Activated naive CD4-positive, alpha-beta T cell treated with anti-CD3 and anti-CD28 coated beads, Interleukin-2, amount 50 U/mL, for 16 hours (primary cell): ENCODE data around the gene DND1.
A peak's percentile ranks its signal among the peaks of the same experiment; 100 is the strongest.
"Not testable (repeated sequence)": the region's sequence is repeated elsewhere in the genome, so short reads cannot be mapped to it uniquely, and the experiment has no call there.

Source experiments
- DNase-seq: peaks from one replicate; pipeline ENCODE4 v3.0.0-alpha.2; 2020

DND1 gene

DNA sequence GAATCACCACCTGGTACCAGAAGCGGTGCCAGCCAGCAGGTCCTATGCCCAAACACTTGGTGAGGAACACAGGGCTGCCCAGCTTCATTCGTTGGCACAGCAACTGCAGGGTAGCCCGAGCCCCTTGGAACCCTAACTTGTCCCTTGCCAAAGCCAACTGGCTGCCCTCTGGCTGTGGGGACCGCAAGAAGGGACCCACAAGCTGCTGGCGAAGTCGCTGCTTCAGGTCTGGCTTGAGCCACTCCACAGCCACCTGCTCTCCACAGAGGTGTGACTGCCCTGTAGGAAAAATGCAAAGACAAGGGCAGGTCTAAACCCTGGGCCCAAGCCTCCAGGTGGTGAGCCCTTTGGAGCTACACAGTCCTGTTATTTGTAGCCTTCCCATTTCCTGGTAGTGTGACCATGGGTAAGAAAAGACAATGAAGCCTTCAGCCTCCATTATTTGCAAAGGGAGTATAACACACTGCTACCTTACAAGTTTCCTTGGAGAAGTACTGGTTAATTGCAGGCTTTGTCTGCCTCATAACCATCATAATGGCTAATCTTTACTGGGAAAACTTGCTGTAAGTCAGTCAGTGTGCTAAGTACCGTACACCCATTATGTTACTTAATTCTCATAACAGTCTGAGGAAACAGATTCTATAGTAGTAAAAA lies 1.8 kb downstream of the DND1 start:
- no peak for DNase-seq

DNA sequence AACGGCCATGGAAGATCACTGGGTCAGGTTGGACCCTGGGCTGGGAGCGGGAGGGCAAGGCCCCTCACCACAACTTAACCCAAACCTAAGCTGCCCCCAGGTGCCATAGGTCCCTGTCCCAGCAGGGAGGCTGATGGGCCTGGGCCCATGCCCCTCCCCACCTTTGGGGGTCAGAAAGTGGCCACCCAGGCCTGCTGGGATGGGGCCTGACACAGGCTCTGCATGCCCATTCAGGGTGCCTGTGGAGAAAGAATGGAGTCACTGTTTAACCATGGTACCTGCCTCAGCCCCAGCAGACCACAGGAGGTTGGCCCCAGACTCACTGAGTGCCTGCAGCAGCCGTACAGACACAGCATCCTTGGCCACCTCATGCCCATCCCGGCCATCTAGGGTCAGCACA lies 2.3 kb downstream of the DND1 start:
- not testable (repeated sequence) for DNase-seq

- DNase-seq: peak; percentile 97
These were observed 8.8 kb downstream of the DND1 start, which contains the start of gene WDR55 for GRCh38 chr5:140664359-140665119. Gene WDR55 (plus strand): TSS chr5:140664904. CDS start chr5:140664913, 9 bp downstream.

- no peak for DNase-seq
These were observed 9.4 kb downstream of the DND1 start for GRCh38 chr5:140664030-140664358.

DNA sequence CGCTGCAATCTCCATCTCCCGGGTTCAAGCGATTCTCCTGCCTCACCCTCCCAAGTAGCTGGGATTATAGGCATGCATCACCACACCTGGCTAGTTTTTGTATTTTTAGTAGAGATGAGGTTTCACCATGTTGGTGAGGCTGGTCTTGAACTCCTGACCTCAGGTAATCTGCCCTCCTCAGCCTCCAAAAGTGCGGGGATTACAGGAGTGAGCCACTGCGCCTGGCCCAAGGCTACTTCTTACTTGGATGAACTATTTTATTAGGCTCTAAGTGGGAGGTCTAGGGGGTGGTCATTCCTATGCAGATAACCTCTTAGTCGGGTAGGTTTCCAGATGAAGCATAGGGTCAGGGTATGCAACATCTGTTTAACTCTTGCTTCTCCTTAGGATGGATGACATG lies 13.0 kb downstream of the DND1 start:
- DNase-seq: not testable (repeated sequence)

DNA sequence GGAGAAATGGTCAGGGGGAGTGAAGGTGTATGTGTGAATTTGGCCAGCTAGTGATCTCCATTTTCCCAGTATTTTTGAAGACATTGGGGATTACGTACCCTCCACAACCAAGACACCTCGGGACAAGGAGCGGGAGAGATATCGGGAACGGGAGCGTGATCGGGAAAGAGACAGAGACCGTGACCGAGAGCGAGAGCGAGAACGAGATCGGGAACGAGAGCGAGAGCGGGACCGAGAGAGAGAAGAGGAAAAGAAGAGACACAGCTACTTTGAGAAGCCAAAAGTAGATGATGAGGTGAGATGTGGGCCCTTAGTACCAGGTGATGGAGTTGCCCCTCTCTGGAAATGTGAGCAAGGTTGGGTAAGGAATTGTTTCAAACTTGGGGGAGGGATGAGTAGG lies 14.5 kb downstream of the DND1 start:
- DNase-seq: no peak

GRCh38 chr5:140647042-140647419 lies 26.3 kb downstream of the DND1 start:
- DNase-seq: no peak

- no peak for DNase-seq
These were observed 30.7 kb downstream of the DND1 start for GRCh38 chr5:140642718-140643117.

- DNase-seq: no peak
These were observed 31.7 kb downstream of the DND1 start for GRCh38 chr5:140641716-140642115.

DNA sequence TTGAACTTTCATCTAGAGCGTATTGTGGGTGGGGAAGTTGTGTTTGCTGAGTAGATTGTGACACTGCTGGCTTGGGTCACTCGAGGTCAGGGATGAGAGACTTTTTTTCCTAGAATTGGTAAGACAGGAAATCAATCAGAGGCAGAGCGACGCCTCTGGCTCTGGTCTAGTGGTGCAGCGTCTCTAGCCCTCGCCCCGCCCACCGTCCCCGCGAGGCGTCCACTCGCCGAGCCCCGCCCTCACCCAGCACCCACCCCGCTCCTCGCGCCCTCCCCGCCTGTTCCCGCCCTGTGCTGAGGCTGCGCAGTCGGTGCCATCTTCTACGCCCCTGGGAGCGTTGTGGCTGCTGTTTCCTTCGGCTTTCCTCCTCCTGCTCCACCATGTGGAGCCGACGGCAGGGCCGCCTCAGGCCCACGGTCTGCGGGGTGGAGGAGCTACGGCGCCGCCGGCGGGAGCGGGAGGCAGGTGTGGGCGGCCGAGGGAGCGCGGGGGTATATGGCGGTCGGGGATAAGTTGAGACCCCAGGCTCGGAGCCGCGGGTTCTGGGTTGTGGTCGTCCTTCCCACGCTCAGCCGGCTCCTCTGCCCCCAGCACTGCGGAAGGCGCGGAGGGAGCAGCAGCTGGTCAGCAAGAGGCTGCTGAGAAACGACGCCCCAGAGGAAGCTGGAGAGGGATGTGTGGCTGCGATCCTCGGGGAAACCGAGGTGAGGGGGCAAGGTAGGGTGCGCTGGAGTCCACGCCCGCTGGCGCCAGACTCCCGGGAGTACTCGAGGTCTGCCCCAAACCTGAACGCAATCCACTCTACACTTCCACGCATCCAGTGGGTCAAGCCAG lies 34.0 kb downstream of the DND1 start, which contains the start of gene TMCO6:
TSS of gene TMCO6 (plus strand) at position 304 of the 834 bp plus-strand sequence. CDS start at position 381, 77 bp downstream.
- peak; percentile 98 for DNase-seq

DNA sequence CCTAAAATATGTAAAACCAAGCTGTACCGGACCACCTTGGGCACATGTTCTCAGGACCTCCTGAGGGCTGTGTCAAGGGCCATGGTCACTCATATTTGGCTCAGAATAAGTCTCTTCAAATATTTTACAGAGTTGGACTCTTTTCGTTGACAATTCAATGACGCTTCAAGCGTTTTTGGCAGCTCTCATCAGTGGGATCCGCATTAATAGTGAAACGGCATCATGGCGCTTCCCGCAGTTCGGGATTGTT lies 34.6 kb downstream of the DND1 start:
- DNase-seq: not testable (repeated sequence)

- DNase-seq: no peak
These were observed 35.8 kb downstream of the DND1 start for GRCh38 chr5:140637371-140638100.

- DNase-seq: no peak
These were observed 37.8 kb downstream of the DND1 start for GRCh38 chr5:140635291-140636257.

GRCh38 chr5:140634103-140634502 lies 39.3 kb downstream of the DND1 start:
- DNase-seq: no peak

DNA sequence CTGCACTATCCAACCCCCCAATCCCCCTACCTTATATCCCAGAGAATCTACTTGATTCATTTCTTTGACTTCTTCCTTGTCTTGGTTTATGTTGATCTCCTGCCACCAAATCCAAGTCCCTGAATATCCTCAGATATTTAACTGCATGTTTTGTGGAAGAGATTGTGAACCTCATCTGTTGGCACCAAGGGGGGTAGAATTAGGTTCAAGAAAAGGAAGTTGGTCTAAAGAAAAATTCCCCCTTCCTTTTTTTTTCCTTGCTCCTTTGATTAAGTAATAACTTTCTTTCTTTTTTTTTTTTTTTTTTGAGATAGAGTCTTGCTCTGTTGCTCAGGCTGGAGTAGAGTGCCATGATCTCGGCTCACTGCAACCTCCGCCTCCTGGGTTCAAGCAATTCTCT lies 39.9 kb downstream of the DND1 start:
- DNase-seq: no peak

DNA sequence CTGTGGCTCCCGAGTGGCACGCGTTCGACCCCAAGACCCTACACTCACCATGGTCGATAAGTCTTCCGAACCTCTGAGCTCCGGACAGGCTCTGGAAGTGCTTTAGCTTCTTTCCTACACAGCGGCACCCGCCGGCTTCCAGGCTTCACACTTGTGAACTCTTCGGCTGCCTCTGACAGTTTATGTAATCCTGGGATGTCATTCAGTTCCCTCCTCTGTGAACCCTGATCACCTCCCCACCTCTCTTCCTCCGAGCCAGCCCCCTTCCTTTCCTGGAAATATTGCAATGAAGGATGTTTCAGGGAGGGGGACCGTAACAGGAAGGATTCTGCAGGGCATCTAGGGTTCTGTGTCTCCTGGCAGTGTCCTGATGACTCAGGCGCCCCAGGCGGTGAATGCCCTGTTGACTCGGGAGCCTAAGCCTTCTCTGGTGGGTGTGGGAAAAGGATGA lies 40.3 kb downstream of the DND1 start, which contains the start of gene CD14:
TSS of gene CD14 (minus strand) at position 155 of the 451 bp plus-strand sequence. CDS start at position 51, 104 bp downstream.
- no peak for DNase-seq

GRCh38 chr5:140632366-140633020 lies 40.9 kb downstream of the DND1 start:
- DNase-seq: peak; percentile 54

GRCh38 chr5:140631831-140632365 lies 41.5 kb downstream of the DND1 start:
- peak; percentile 49 for DNase-seq

DNA sequence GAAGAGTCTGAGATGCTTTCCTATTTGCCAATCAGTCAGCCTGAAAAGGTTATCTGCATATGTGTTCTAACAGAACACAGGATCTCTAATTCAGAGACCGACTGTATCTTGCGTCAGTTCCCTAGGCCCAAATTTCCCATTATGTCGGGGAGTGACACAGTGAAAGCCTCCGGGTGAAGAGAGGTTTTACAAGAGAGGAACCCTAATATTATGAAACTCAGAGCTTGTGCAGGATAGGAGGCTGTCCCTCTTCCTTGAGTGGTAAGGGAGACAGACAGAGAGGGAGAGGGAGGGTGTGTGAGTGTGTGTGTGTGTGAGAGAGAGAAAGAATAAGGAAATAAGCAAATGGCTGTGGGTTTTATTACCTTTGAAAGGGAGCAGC lies 42.3 kb downstream of the DND1 start:
- no peak for DNase-seq

- no peak for DNase-seq
These were observed 42.9 kb downstream of the DND1 start for GRCh38 chr5:140630292-140631035.
